ENCODE results near the gene TEP1. TPM values are rescaled to one million over a fixed set of nuclear protein-coding genes. Genes with fewer than 3 reads are reported as not detected.

Gene TEP1
- total RNA-seq, 1 experiment from 2014 or later, result 15.8 TPM

DNA sequence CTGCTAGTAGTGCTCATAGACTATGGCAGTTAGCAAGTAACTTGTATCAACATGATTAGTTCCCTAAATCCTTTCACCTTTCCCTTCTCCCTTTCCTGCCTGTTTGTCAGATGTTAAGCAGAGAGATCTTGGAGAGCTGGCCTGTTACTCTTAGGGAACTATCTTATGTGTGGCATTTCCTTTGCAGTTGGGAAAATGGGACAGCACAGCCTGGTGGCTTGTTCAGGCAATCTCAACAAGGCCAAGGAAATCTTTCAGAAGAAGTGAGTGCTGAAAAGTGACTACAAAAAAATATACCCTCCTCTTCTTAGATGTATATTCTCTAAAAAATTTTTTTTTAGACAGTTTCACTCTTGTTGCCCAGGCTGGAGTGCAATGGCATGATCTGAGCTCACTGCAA lies 62.4 kb downstream of the TEP1 start:
- Histone ChIP-seq H2AK5ac (ENCODE audit: insufficient read length, low read length) (no peak overlapping the region), H3K14ac (ENCODE audit: insufficient read depth, low read length) (no peak overlapping the region), H4K8ac (replicated peaks; ENCODE audit: insufficient read length, low read depth, low read length) (no peak overlapping the region), H3K79me1 (ENCODE audit: insufficient read depth, low read depth, low read length, poor library complexity, severe bottlenecking) (no peaks in the 10 kb centered on the region), H4K20me1 (ENCODE audit: control insufficient read depth, insufficient read depth, insufficient read length) (no peaks in the 10 kb centered on the region), H3K4me2 (ENCODE audit: insufficient read depth, insufficient read length, low read length) (no peak overlapping the region), H2AFZ (ENCODE audit: low read length) (no peak overlapping the region), H2BK20ac (ENCODE audit: low read depth, low read length, poor library complexity, severe bottlenecking) (no peak overlapping the region), H2BK12ac (ENCODE audit: insufficient read length, low read depth, low read length) (no peak overlapping the region), H4K5ac (ENCODE audit: insufficient read length, low read depth, low read length) (no peak overlapping the region), H3K27me3 (ENCODE audit: insufficient read depth, low read length) (no peaks in the 10 kb centered on the region), H3K79me2 (ENCODE audit: insufficient read depth, low read length) (no peaks in the 10 kb centered on the region), H3K18ac (ENCODE audit: insufficient read length, low read depth, low read length) (no peak overlapping the region), H4K91ac (ENCODE audit: insufficient read length, low read depth, low read length) (no peak overlapping the region), H2BK120ac (ENCODE audit: low read depth, low read length, poor library complexity, severe bottlenecking) (no peak overlapping the region), H3K9me3 (ENCODE audit: control insufficient read depth, low read depth, low read length) (no peaks in the 10 kb centered on the region), H2BK5ac (ENCODE audit: insufficient read length, low read length) (no peak overlapping the region), H3K56ac (ENCODE audit: insufficient read length, low read depth, low read length) (no peak overlapping the region), H3K9ac (ENCODE audit: extremely low read depth, insufficient read length, low read length) (no peak overlapping the region), H3K23ac (ENCODE audit: insufficient read length, low read depth, low read length) (no peak overlapping the region), H3K27ac (ENCODE audit: insufficient read length, low read depth, low read length) (no peak overlapping the region), H3K4ac (ENCODE audit: low read depth, low read length) (no peak overlapping the region), H2BK15ac (ENCODE audit: low read depth, low read length) (no peak overlapping the region), H3K4me1 (ENCODE audit: insufficient read depth, low read length) (no peaks in the 10 kb centered on the region), H3K23me2 (ENCODE audit: insufficient read length, low read depth, low read length, poor library complexity, severe bottlenecking) (no peaks in the 10 kb centered on the region), H3T11ph (ENCODE audit: low read length) (no peak overlapping the region)
- no peak overlapping the region for H3K4me3 Mint-ChIP-seq
- H3K27me3 Mint-ChIP-seq (ENCODE audit: low read depth), result no peaks in the 10 kb centered on the region
- TF ChIP-seq, protein P1, sequence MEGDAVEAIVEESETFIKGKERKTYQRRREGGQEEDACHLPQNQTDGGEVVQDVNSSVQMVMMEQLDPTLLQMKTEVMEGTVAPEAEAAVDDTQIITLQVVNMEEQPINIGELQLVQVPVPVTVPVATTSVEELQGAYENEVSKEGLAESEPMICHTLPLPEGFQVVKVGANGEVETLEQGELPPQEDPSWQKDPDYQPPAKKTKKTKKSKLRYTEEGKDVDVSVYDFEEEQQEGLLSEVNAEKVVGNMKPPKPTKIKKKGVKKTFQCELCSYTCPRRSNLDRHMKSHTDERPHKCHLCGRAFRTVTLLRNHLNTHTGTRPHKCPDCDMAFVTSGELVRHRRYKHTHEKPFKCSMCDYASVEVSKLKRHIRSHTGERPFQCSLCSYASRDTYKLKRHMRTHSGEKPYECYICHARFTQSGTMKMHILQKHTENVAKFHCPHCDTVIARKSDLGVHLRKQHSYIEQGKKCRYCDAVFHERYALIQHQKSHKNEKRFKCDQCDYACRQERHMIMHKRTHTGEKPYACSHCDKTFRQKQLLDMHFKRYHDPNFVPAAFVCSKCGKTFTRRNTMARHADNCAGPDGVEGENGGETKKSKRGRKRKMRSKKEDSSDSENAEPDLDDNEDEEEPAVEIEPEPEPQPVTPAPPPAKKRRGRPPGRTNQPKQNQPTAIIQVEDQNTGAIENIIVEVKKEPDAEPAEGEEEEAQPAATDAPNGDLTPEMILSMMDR (conservative IDR thresholded peaks at IDR 0.05), result no peak; the same call in 2 of the 3 replicates
- no peaks in the 10 kb centered on the region for H3K9me3 Mint-ChIP-seq
- H3K27ac Mint-ChIP-seq, result no peak overlapping the region
- no peaks in the 10 kb centered on the region for H3K4me1 Mint-ChIP-seq
- DNase-seq, result no peak
- H3K36me3 Mint-ChIP-seq (ENCODE audit: insufficient read depth in 1 of 3, low read depth in 3 of 3), result peaks cover 53 to 88% (median 82%) of the 10 kb centered on the region in 3 experiments
